ENCODE data around the gene CRCP.

CRCP gene

GRCh38 chr7:66189695-66190503 is 75.3 kb downstream of the CRCP start:
- no peak for DNase-seq (ENCODE audit: low read depth in 2 of 2)

GRCh38 chr7:66190504-66190857 is 75.8 kb downstream of the CRCP start:
- DNase-seq (ENCODE audit: low read depth in 2 of 2): no peak

- DNase-seq (ENCODE audit: low read depth in 2 of 2): no peak
These were observed 78.6 kb downstream of the CRCP start for GRCh38 chr7:66193146-66193725.

GRCh38 chr7:66198469-66198868 is 83.8 kb downstream of the CRCP start:
- no peak for DNase-seq (ENCODE audit: low read depth in 2 of 2)

- DNase-seq (ENCODE audit: low read depth in 2 of 2): no peak
These were observed 84.3 kb downstream of the CRCP start for GRCh38 chr7:66198956-66199355.

- DNase-seq (ENCODE audit: low read depth in 2 of 2): no peak
These were observed 87.8 kb downstream of the CRCP start for GRCh38 chr7:66202441-66202840.

Measured in stimulated activated CD8-positive, alpha-beta memory T cell treated with anti-CD3 and anti-CD28 coated beads, Interleukin-7, amount 100 ng/mL, for 4 hours (primary cell).